SU-DHL-6 (cell line): ENCODE measurements around the gene COL25A1.
"Not testable (repeated sequence)": the region's sequence is repeated elsewhere in the genome, so short reads cannot be mapped to it uniquely, and the experiment has no call there.

Source experiments
- H2AFZ ChIP-seq: fragments of 200-600 bp; sonication (generic); 2 replicates; pipeline ENCODE4 v1.6.1; 2014; ENCODE audit warnings: low read depth, mild to moderate bottlenecking, moderate library complexity, mixed read lengths, antibody characterized with exemption, low read length; ENCODE audit not compliant: severe bottlenecking
- H3F3A ChIP-seq: fragments of 200-600 bp; shearing (Covaris generic); 2 replicates; pipeline ENCODE4 v1.6.0; 2016; ENCODE audit warnings: antibody characterized with exemption, mild to moderate bottlenecking; ENCODE audit not compliant: insufficient read depth
- H3K27ac ChIP-seq: fragments of 200-600 bp; sonication (generic); 2 replicates; pipeline ENCODE4 v1.5.1; 2016; ENCODE audit warnings: low read depth, mild to moderate bottlenecking, low read length, moderate library complexity, mixed read lengths
- H3K27me3 ChIP-seq: fragments of 200-600 bp; sonication (generic), shearing (Covaris generic); 2 replicates; pipeline ENCODE4 v1.6.0; 2014; ENCODE audit warnings: mild to moderate bottlenecking, low read length
- H3K36me3 ChIP-seq: fragments of 200-600 bp; sonication (generic); 2 replicates; pipeline ENCODE4 v1.6.1; 2014; ENCODE audit warnings: mild to moderate bottlenecking, low read length, mixed read lengths
- H3K4me2 ChIP-seq: fragments of 300-600, 200-600 bp; shearing (Covaris generic), sonication (generic); 2 replicates; pipeline ENCODE4 v1.6.0; 2014; ENCODE audit warnings: low read length, low read depth, mild to moderate bottlenecking; ENCODE audit not compliant: poor library complexity, severe bottlenecking
- H3K4me3 ChIP-seq: fragments of 200-600 bp; sonication (generic); 2 replicates; pipeline ENCODE4 v1.5.1; 2014; ENCODE audit warnings: antibody characterized with exemption, low read length, mild to moderate bottlenecking, mixed read lengths; ENCODE audit not compliant: insufficient read depth, poor library complexity, severe bottlenecking
- H3K79me2 ChIP-seq: fragments of 200-600 bp; sonication (generic); 2 replicates; pipeline ENCODE4 v1.6.1; 2014; ENCODE audit warnings: mild to moderate bottlenecking, low read length, moderate library complexity; ENCODE audit not compliant: insufficient read depth
- H3K9ac ChIP-seq: fragments of 200-600 bp; sonication (generic); 2 replicates; pipeline ENCODE4 v1.7.0; 2014; ENCODE audit warnings: mild to moderate bottlenecking, low read length
- H3K9me2 ChIP-seq: fragments of 200-600 bp; sonication (generic); replicated peaks from 2 replicates; pipeline ENCODE4 v1.6.1; 2014; ENCODE audit warnings: low read length; ENCODE audit not compliant: insufficient read depth
- H3K9me3 ChIP-seq: fragments of 200-600 bp; sonication (generic); 2 replicates; pipeline ENCODE4 v1.6.1; 2014; ENCODE audit warnings: low read length, mixed read lengths; ENCODE audit not compliant: insufficient read depth
- H4K20me1 ChIP-seq: fragments of 200-600 bp; sonication (generic); 2 replicates; pipeline ENCODE4 v1.6.1; 2014; ENCODE audit warnings: low read depth, mild to moderate bottlenecking, antibody characterized with exemption, low read length, moderate library complexity, mixed read lengths
- EZH2phosphoT487 ChIP-seq: fragments of 200-600 bp; sonication (generic), shearing (Covaris generic); conservative IDR thresholded peaks from 2 replicates; pipeline ENCODE4 v1.6.1; 2018; ENCODE audit warnings: mild to moderate bottlenecking, antibody characterized with exemption, low read length, moderate library complexity, mixed read lengths
- TF ChIP-seq, protein P1 (sequence below): fragments of 200-600 bp; sonication (generic); IDR thresholded peaks from one replicate; pipeline ENCODE4 v1.5.1; 2017; ENCODE audit warnings: antibody characterized with exemption, mild to moderate bottlenecking, low read length, moderate library complexity; ENCODE audit not compliant: insufficient read depth, poor library complexity, severe bottlenecking

The COL25A1 gene

DNA sequence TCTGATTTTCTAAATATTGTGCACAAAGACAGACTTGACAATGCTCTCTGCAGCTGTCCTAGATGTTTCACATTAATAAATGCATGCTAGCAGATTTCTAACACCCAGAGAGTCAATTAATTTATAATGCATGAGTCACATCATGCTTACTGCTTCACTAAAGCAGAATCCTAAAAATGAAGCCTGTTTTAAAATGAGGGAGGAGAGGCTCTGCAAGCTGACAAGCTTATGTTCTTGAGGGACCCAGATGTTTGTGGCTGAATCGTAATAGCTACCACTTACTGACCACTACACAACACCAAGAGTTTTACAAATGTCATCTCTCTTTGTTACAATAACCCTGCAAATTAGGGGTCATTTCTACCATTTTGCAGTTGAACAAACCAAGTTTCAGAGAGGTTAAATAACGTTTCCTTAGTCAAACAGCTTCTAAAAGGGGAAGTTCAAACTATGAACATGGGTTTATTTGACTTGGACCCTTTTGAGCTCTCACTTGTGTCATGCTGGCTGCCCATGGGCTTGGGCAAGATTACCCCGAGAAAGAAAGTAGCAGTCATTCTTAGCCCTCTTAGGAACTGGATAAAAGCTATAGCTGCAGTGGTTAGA, 276.9 kb downstream of the COL25A1 start:
- H3K4me2 ChIP-seq, result no peak overlapping the region
- no peaks in the 10 kb centered on the region for H3K79me2 ChIP-seq
- TF ChIP-seq EZH2phosphoT487, result no peak
- TF ChIP-seq, protein P1, sequence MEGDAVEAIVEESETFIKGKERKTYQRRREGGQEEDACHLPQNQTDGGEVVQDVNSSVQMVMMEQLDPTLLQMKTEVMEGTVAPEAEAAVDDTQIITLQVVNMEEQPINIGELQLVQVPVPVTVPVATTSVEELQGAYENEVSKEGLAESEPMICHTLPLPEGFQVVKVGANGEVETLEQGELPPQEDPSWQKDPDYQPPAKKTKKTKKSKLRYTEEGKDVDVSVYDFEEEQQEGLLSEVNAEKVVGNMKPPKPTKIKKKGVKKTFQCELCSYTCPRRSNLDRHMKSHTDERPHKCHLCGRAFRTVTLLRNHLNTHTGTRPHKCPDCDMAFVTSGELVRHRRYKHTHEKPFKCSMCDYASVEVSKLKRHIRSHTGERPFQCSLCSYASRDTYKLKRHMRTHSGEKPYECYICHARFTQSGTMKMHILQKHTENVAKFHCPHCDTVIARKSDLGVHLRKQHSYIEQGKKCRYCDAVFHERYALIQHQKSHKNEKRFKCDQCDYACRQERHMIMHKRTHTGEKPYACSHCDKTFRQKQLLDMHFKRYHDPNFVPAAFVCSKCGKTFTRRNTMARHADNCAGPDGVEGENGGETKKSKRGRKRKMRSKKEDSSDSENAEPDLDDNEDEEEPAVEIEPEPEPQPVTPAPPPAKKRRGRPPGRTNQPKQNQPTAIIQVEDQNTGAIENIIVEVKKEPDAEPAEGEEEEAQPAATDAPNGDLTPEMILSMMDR, result no peak
- no peaks in the 10 kb centered on the region for H3K36me3 ChIP-seq
- H3K9me3 ChIP-seq, result no peaks in the 10 kb centered on the region
- no peak overlapping the region for H3K9ac ChIP-seq
- no peaks in the 10 kb centered on the region for H3K9me2 ChIP-seq
- H4K20me1 ChIP-seq, result no peaks in the 10 kb centered on the region
- H3K27me3 ChIP-seq, result no peaks in the 10 kb centered on the region
- no peak overlapping the region for H3K4me3 ChIP-seq
- no peak overlapping the region for H2AFZ ChIP-seq
- no peaks in the 10 kb centered on the region for H3F3A ChIP-seq
- H3K27ac ChIP-seq, result no peak overlapping the region

DNA sequence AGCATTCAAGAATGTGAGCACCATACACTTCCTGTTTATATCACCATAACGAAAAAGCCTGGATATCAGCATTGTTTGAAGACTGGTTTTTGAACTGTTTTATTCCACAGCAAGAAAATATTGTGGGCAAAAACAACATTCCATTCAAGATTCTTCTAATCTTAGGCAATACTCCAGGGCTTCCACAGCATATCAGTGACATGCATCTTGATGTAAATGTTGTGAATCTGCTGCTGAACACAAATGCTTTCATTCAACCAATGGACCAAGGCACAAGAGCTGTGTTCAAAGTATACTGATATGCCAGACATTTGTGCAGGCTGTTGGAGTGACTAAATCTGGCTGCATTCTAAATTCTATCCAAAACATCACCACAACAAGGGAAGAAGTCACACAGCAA, 279.5 kb downstream of the COL25A1 start:
- H3K27me3 ChIP-seq, result no peaks in the 10 kb centered on the region
- H3K36me3 ChIP-seq, result no peaks in the 10 kb centered on the region
- H4K20me1 ChIP-seq, result no peaks in the 10 kb centered on the region
- H3K9ac ChIP-seq, result no peak overlapping the region
- no peak overlapping the region for H3K27ac ChIP-seq
- no peak overlapping the region for H3K4me3 ChIP-seq
- TF ChIP-seq, protein P1, result no peak
- TF ChIP-seq EZH2phosphoT487, result no peak
- no peaks in the 10 kb centered on the region for H3K9me2 ChIP-seq
- H2AFZ ChIP-seq, result no peak overlapping the region
- H3K9me3 ChIP-seq, result no peaks in the 10 kb centered on the region
- no peaks in the 10 kb centered on the region for H3F3A ChIP-seq
- no peak overlapping the region for H3K4me2 ChIP-seq
- no peaks in the 10 kb centered on the region for H3K79me2 ChIP-seq

DNA sequence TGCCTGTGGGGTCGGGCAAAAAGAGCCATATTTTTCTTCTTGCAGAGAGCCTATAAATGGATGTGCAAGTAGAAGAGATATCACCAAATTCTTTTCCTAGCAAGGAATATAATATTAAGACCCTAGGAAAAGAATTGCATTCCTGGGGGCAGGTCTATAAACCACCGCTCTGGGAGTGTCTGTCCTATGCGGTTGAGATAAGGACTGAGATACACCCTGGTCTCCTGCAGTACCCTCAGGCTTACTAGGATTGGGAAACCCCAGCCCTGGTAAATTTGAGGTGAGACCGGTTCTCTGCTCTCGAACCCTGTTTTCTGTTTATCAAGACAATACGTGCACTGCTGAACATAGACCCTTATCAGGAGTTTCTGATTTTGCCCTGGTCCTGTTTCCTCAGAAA, 280.8 kb downstream of the COL25A1 start:
- not testable (repeated sequence) for H3K4me2 ChIP-seq, H4K20me1 ChIP-seq, H3K9me3 ChIP-seq, H3K36me3 ChIP-seq, H3K4me3 ChIP-seq, H2AFZ ChIP-seq, H3K79me2 ChIP-seq, H3K27me3 ChIP-seq, H3F3A ChIP-seq, H3K9me2 ChIP-seq, H3K9ac ChIP-seq, H3K27ac ChIP-seq

DNA sequence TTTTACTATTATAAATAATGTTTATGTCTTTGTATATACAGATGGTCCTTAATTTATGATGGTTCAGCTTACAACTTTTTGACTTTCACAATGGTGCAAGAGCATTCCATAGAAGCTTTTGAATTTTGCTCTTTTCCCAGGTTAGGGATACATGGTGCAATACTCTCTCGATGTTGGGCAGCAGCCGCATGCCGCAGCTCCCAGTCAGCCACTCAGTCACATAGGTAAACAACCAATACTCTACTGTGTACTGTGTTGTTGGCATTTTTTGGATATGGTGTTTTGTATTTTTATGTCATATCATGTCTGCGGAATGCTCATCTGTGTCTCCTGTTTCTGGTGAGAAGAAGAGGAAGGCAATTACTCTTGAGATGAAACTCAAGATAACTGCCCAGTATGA, 281.6 kb downstream of the COL25A1 start:
- Histone ChIP-seq H4K20me1 (no peaks in the 10 kb centered on the region), H3K79me2 (no peaks in the 10 kb centered on the region), H3K27ac (no peak overlapping the region), H3K9me3 (no peaks in the 10 kb centered on the region), H3K9ac (no peak overlapping the region), H3K36me3 (no peaks in the 10 kb centered on the region), H2AFZ (no peak overlapping the region), H3F3A (no peaks in the 10 kb centered on the region), H3K4me3 (no peak overlapping the region), H3K4me2 (no peak overlapping the region), H3K9me2 (no peaks in the 10 kb centered on the region), H3K27me3 (no peaks in the 10 kb centered on the region)
- TF ChIP-seq, protein P1, result no peak
- no peak for TF ChIP-seq EZH2phosphoT487
